GM12865 (cell line): ENCODE data around the gene KIF26A.

Experiments used
- DNase-seq: peaks from one replicate; pipeline ENCODE4 v3.0.0; 2010; ENCODE audit warnings: low read depth
- H3K4me3 ChIP-seq: 2 replicates; pipeline ENCODE4 v1.5.1; 2011; ENCODE audit warnings: mild to moderate bottlenecking, low read depth, low read length, control low read depth
- CTCF ChIP-seq: IDR thresholded peaks from 2 replicates; pipeline ENCODE4 v1.5.1; 2011; ENCODE audit warnings: low read length, control low read depth, low read depth, inconsistent platforms; ENCODE audit not compliant: insufficient read depth; ENCODE audit errors: missing control alignments

The KIF26A gene

GRCh38 chr14:104159990-104160389 is 21.6 kb downstream of the KIF26A start:
- TF ChIP-seq CTCF, result no peak
- H3K4me3 ChIP-seq, result no peak overlapping the region
- DNase-seq, result no peak

DNA sequence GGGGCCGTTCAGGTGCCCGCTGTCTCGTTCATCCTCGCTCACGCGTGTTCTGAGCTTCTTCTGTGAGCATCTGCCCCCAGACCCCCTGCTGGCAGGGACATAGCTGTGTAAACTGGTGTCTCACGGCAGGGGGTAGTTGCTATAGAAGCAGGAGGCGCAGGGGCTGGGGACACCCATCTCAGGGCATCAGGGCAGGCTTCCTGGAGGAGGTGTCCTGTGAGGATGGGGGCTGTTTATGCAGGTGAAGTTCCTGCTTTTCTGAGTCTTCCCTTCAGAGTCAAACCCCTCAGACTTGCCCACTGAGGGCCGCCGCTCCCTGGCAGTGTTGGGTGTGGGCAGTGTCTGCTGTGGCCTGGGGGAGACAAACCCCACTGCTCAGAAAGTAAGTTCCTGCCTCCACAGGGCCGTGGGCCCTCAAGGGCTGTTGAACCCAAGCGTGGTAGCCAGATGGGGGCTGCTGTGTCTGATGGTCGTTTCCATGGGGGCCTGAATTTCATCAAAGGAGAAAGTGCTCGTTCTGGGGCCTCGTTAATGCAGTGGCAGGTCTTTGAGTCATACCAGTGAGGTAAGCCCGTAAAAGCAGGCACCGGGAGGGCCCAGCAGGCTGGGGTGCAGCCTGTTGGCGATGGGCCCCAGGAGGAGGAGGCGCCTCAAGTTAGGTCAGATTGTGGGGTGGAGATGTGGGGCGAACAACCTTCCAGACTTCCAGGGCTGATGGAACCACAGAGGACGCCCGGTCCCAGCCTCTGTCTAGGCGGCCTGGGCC is 23.4 kb downstream of the KIF26A start:
- no peak for TF ChIP-seq CTCF
- DNase-seq, result no peak
- H3K4me3 ChIP-seq, result no peak overlapping the region

GRCh38 chr14:104162495-104162894 is 24.1 kb downstream of the KIF26A start:
- TF ChIP-seq CTCF, result no peak

GRCh38 chr14:104163541-104163940 is 25.2 kb downstream of the KIF26A start:
- no peak for TF ChIP-seq CTCF
- no peak overlapping the region for H3K4me3 ChIP-seq

More at GRCh38 chr14:104162495-104162894, 24.1 kb downstream of the KIF26A start:
- DNase-seq, result no peak
- no peak overlapping the region for H3K4me3 ChIP-seq

DNA sequence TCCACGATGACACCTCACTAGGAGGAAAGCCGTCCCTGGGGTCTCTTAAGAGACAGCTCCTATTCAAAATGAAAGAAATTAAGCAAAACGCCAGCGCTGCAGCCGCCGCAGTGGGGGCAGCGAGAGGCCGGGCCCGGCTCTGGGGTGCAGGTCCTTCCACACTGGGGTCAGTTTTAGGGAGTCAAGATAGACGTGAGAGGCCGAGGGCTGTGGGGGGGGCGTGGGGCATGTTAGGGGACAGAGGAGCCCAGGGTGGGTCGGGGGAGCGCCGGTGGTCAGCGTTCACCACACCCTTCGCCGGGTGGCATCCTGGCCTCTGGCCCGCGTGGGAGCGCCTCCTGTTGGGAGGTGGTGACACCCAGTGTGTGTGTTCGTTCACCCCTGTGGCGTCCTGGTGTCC is 25.7 kb downstream of the KIF26A start:
- no peak for DNase-seq
- no peak for TF ChIP-seq CTCF
- H3K4me3 ChIP-seq, result no peak overlapping the region

More at GRCh38 chr14:104163541-104163940, 25.2 kb downstream of the KIF26A start:
- no peak for DNase-seq

- TF ChIP-seq CTCF, result no peak
- H3K4me3 ChIP-seq, result no peak overlapping the region
- DNase-seq, result no peak
These were observed 26.1 kb downstream of the KIF26A start for GRCh38 chr14:104164512-104164911.

DNA sequence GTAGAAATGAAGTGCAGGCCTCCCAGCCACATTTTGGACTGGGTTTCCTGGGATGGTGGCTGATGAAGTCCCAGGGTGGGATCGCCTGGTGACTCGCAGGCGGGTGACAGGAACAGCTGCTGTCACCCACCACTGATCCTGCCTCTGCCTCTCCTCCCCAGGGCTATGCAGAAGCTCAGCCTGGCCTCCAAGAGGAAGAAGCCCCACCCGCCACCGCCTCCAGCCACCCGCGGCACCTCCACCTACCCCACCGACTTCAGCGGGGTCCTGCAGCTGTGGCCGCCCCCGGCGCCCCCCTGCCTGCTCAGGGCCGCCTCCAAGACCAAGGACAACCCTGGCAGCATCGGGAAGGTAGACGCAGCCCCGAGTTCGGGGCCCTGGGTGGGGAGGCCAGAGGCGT is 28.3 kb downstream of the KIF26A start:
- no peak for DNase-seq
- no peak for TF ChIP-seq CTCF
- H3K4me3 ChIP-seq, result no peak overlapping the region
